Inflammatory macrophage treated with lipopolysaccharide for 1 hour (primary cell): ENCODE results near the gene TTC7B.

ENCODE experiments used
- DNase-seq, 2 donors: peaks; one replicate each; pipeline ENCODE4 v3.0.0-alpha.2; 2020 to 2022

The TTC7B gene

DNA sequence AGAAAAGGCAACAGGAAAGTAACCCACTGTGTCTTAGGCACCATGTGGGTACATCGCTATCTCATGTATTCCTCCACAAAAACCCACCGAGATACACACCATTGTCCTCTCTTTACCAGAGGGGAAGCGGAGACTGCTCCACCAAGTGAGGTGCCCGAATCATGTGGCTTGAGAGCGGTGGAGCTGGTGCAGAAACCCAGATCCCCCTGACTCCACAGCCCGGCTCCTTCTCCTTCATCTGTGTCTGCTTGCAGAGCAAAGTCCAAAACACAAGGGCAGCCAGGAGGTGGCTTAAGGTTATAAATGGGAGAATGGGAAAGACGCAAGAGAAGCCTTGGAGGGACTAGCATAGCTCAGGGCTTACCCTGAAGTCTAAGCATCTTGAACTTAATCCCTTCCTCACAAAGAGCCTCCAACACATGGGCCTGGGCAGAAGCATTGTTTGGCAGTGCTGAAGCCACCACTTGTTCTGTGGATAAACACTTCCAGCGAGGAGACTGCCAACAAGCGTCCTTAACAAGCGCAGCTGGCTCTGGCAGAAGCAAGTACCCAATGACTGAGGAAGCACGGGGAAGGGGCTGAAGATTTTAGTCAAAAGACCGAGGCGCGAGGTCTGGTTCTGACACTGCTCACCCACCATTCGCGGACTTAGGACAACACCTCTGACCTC, 83.0 kb downstream of the TTC7B start:
- no peak for DNase-seq

DNA sequence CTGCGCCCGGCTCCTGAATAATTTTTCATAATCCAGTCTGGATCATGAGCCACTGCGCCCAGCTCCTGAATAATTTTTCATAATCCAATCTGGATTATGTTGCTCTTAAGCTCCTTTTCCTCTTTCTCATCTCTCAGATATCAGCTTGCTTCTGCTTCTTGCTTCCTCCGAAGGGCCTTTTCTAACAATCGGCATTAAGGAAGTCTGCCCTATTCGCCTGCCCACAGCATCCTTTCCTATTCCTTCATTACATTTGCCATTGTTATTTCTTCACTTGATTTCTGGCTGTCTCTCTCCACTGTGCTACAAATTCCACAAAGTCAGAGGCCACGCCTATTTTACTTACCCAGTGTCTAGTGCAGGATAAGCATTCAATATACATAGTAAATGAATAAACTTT, 83.5 kb downstream of the TTC7B start:
- peak; percentile 52 to 61 for DNase-seq

GRCh38 chr14:90732139-90732538, 84.1 kb downstream of the TTC7B start:
- DNase-seq, result peak; percentile 84 to 89

GRCh38 chr14:90731487-90731886, 84.7 kb downstream of the TTC7B start:
- DNase-seq, result peak; percentile 39 to 41

- DNase-seq, result no peak
These were observed 85.9 kb downstream of the TTC7B start for GRCh38 chr14:90730206-90730766.

- no peak for DNase-seq
These were observed 87.3 kb downstream of the TTC7B start for GRCh38 chr14:90728951-90729350.

- no peak for DNase-seq
These were observed 89.1 kb downstream of the TTC7B start for GRCh38 chr14:90727082-90727481.

DNA sequence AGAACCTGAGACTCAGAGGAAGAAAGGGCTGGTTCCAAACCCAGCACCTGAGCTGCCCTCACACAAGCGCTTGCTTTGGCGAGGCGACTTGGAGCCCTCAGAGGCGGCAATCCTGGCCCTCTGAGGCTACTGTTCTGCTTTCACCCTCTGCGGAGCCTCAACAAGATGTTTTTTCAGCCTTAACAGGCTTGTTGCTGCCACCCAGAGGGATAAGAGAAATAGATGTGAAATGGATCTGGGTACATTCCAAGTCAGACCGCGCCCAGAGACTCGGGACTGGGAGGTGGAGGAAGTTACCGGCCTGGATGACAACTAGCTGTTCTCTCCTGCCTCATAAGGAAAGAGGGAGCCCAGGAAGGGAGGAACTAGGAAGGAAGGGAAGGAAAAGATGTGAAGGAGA, 89.6 kb downstream of the TTC7B start:
- peak in 1 of 2 donors; percentile 12 for DNase-seq

DNA sequence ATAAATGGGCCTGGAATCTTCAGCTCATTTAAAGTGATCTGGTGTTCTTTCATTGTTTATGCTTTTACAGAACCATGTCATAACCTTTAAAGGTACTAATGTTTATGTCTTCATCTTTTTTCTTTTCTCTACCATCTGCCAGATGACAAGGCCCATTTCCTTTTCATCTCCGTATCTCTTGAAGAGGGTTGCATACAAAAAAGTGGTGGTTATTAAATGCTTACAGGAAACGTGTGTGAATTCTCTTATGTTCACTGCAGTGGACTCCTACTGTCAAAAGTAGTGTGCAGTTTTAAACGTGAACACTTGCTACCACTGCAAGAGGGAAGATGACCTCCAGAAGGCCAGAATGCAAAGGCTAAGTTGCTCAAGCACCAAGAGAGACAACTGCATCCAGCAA, 91.4 kb downstream of the TTC7B start:
- DNase-seq, result no peak

DNA sequence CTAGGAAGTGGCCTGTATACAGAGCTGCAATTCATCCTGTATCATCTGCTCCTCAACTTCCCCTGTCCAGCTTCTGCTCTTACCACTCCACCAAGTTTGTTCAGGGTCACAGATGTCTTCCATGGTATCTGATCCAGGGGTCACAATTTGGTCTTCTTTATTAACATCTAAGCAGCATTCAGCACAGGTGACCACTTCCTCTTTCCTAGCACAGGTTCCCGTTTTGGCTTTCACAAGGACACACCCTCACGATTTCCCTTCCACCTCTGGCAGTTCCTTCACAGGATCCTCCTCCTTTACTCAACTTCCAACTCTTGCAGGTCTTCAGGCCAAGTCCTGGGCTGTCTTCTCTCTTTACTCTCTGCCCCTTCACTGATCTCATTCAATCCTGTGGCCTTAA, 93.6 kb downstream of the TTC7B start:
- peak; percentile 12 for DNase-seq

- DNase-seq, result no peak
These were observed 94.5 kb downstream of the TTC7B start for GRCh38 chr14:90721619-90722305.

DNA sequence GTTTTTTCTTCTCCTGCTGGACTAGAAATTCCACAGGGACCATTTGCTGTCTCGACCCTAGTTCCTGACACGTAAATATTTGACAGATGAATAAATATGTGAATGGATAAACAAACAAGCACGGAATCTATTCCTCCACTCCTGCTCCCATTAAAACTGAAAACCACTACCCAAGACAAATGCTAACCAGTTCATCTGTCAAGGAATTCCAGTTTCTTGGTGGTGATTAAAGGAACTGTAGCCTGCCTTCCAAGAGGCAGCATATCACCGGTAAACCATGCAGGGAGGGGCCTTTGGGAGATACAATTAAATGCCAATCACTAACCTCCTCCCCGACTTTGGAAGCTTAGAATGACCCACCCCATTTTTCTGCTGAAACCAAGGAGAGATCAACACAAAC, 95.4 kb downstream of the TTC7B start:
- DNase-seq, result no peak

DNA sequence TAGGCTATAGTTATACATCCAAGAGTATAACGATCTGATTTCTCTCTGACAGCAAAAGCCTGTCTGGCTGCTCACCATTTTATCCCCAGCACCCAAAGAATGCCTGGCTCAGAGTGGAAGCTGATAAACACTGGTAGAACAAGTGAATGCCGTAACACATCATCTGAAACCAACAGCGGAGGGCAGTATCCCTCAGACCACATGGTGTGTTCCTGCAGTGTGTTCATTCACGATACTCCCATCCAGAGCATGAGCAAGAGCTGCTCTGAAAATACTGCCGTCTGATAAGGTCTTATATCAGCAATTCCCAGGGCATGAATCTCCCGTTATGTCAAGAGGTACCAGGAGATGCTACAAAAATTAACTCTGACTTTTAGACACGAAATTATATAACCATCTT, 95.9 kb downstream of the TTC7B start:
- DNase-seq, result no peak

GRCh38 chr14:90717916-90718315, 98.3 kb downstream of the TTC7B start:
- DNase-seq, result no peak

- DNase-seq, result no peak
These were observed 100.2 kb downstream of the TTC7B start for GRCh38 chr14:90715993-90716392.

- DNase-seq, result no peak
These were observed 100.7 kb downstream of the TTC7B start for GRCh38 chr14:90715495-90715894.

DNA sequence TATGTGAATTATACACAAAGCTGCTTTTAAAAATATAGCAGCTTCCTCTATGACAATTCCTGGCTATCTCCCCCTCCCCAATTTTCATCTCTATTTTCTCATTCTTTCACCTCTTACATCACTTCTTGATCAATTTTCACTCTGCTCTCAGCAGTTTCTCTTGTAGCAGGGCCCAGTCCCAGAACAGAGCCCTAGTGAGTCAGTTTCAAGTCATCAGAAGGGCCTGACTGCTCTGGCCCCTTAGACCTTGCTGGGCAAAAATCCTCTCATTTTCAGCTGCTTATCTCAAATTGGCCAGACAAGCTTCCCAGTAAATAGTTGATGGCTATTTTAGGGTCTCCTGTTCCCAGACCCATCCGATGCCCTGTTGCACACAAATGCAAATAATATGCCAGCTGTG, 101.4 kb downstream of the TTC7B start:
- DNase-seq, result no peak

- DNase-seq, result no peak
These were observed 111.4 kb downstream of the TTC7B start for GRCh38 chr14:90704738-90705392.

GRCh38 chr14:90703841-90704737, 112.1 kb downstream of the TTC7B start:
- DNase-seq, result no peak

DNA sequence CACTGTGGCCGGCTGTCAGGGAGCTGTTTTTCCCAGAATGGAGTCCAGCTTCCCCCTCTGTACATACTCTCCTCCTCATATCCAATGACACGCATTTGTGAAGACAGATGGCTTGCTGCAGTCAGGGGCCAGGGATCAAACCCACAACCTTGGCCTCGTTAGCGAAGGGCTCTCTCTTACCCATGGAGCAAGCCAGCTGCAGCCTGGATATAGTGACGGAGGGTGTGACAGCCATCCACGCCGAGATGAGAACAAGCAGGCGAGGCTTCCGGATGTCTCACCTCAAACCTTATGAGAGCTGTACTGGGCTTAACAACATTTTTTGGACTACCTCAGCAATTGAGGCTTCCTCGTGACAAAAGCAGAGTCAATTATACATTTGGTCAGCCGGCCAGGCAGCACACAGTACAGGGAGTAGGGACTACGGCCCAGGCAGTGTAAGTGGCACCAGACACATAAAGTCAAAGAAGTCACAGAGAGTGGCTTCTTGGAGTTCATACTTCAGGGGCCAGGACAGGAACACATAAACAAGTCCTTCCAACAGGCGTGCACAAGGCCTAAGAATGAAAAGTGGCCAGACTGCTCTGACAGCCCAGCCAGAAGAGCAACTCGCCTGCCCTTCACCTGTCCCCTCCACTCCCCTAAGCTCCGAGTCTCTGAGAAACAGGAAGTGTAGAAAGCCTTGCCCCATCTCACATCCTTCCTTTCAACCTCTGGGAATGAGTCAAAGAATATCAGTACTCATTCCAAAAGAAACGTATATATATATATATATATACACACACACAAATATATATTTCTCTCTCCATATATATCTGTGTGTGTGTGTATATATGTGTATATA, 115.1 kb downstream of the TTC7B start:
- DNase-seq, result no peak

DNA sequence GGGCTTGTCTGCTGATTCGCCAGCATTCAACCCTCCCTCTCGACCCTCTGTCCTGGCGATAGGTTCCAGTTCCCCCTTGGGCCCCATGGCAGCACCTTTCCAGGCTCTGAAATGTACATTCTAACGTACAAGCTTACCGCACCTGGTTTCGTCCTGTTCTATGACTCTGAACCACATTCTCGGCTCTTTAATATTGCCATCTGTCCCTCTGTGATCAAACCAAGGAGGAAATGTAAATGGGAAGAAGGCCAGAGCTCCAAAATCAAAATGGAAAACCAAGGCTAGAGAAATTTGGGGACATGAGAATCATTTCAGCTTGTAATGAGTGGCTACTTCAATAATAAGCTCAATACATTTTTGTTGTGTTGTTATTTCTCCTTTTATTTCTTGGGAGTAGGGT, 117.2 kb downstream of the TTC7B start:
- DNase-seq, result no peak

GRCh38 chr14:90698379-90698869, 117.8 kb downstream of the TTC7B start:
- DNase-seq, result peak in 1 of 2 donors; percentile 18
